ENCODE data around the gene TMED6.
A peak's percentile ranks its signal among the peaks of the same experiment; 100 is the strongest.
"Not testable (repeated sequence)": the region's sequence is repeated elsewhere in the genome, so short reads cannot be mapped to it uniquely, and the experiment has no call there.

The TMED6 gene

DNA sequence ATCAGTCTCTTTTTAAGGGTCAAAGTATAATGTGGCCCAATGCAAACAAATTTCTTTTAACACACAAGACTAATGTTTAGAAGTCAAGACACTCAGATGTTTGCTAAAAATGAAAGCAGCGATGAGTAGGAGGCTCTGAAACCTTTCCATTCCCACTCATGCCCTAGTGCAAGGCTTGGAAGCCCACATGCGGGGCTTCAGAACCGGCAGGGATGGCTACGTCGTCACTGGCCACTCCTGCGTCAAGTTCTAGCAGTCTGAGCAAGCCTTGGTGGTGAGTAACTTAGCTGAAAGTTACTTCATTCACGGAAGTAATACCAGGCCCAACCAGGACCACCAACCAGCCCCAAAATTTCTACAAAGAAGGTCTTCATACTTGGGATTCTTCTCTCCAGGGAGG is 14.8 kb upstream of the TMED6 start:
- Mint-ChIP-seq H3K36me3 (ENCODE audit: low read depth) (peaks cover 78% of the 10 kb centered on the region), H3K9me3 (no peaks in the 10 kb centered on the region), H3K27ac (no peak overlapping the region), H3K4me1 (peaks cover 41% of the 10 kb centered on the region), H3K27me3 (ENCODE audit: low read depth, poor library complexity) (no peaks in the 10 kb centered on the region), H3K4me3 (no peak overlapping the region)
- no peak for DNase-seq
- TF ChIP-seq, protein P1, sequence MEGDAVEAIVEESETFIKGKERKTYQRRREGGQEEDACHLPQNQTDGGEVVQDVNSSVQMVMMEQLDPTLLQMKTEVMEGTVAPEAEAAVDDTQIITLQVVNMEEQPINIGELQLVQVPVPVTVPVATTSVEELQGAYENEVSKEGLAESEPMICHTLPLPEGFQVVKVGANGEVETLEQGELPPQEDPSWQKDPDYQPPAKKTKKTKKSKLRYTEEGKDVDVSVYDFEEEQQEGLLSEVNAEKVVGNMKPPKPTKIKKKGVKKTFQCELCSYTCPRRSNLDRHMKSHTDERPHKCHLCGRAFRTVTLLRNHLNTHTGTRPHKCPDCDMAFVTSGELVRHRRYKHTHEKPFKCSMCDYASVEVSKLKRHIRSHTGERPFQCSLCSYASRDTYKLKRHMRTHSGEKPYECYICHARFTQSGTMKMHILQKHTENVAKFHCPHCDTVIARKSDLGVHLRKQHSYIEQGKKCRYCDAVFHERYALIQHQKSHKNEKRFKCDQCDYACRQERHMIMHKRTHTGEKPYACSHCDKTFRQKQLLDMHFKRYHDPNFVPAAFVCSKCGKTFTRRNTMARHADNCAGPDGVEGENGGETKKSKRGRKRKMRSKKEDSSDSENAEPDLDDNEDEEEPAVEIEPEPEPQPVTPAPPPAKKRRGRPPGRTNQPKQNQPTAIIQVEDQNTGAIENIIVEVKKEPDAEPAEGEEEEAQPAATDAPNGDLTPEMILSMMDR (IDR thresholded peaks at IDR 0.05) = no peak

DNA sequence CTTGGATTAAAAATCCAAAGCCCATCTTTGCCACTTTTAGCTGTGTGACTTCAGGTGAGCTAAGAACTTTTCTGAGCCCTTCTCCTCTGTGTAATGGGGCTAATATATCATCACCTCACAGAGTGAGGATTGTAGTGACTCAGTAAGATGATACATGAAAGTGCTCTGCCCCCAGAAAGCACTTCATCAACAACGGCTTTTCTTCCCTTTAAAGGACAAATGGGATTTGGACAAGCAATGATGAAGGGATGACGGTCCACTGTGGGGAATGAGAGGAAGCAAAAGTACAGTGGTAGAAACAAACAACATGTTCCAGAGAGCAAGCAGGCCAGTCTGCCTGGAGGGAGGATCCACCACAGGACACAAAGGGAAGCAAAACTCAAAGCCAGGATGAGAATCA is 14.3 kb upstream of the TMED6 start:
- TF ChIP-seq, protein P1 (IDR thresholded peaks at IDR 0.05) = no peak
- Mint-ChIP-seq H3K4me1 (peaks cover 40% of the 10 kb centered on the region), H3K9me3 (no peaks in the 10 kb centered on the region), H3K4me3 (no peak overlapping the region), H3K36me3 (ENCODE audit: low read depth) (peaks cover 79% of the 10 kb centered on the region), H3K27me3 (ENCODE audit: low read depth, poor library complexity) (no peaks in the 10 kb centered on the region), H3K27ac (peak overlapping the region; percentile 47)
- no peak for DNase-seq

DNA sequence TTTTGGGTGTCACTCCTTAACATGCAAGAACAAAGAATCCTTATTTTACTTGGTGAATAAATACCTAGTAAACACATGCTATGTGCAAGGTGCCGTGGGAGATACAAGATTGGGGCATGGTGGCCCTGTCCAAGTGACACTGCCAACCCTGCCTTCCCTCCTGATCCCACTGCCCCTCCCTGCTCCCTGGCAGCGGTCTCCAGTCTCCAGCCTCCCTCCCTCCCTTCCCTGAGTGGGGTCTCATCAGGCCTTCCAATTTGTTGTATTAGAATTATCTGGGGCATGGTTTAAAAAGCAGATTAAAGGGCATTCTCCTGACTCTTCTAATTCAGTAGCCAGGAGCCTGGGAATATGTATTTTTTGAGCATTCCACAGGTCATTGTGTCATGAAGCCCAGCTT is 12.5 kb upstream of the TMED6 start:
- no peaks in the 10 kb centered on the region for H3K9me3 Mint-ChIP-seq
- peaks cover 69% of the 10 kb centered on the region for H3K36me3 Mint-ChIP-seq (ENCODE audit: low read depth)
- H3K27ac Mint-ChIP-seq = no peak overlapping the region
- no peak overlapping the region for H3K4me3 Mint-ChIP-seq
- H3K27me3 Mint-ChIP-seq (ENCODE audit: low read depth, poor library complexity) = no peaks in the 10 kb centered on the region
- H3K4me1 Mint-ChIP-seq = peaks cover 35% of the 10 kb centered on the region
- TF ChIP-seq, protein P1 (IDR thresholded peaks at IDR 0.05) = no peak
- no peak for DNase-seq

DNA sequence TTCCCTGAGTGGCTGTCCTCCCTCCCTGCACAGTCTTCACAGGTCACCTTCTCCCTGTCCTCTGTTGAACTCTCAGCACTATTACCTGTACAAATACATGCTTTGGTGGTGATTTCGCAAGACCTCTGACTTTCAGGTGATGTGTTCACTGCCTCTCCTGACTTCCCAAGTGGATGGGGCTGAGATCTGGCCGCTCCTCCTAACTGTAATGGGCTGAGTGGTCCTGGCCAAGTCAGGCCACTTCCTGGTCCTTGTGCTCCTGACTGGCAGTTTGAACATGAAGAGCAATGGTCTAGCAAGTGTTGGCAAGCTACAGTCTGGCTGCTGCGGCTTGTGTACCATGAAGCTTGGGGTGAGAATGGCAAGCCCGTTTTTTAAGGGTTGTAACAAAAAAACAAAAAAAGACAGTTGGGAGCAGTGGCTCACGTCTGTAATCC is 11.7 kb upstream of the TMED6 start:
- TF ChIP-seq, protein P1 (IDR thresholded peaks at IDR 0.05) = no peak
- H3K9me3 Mint-ChIP-seq = no peaks in the 10 kb centered on the region
- H3K4me1 Mint-ChIP-seq = peaks cover 27% of the 10 kb centered on the region
- H3K27ac Mint-ChIP-seq = no peak overlapping the region
- no peak for DNase-seq
- no peaks in the 10 kb centered on the region for H3K27me3 Mint-ChIP-seq (ENCODE audit: low read depth, poor library complexity)
- H3K36me3 Mint-ChIP-seq (ENCODE audit: low read depth) = peaks cover 64% of the 10 kb centered on the region
- H3K4me3 Mint-ChIP-seq = no peak overlapping the region

DNA sequence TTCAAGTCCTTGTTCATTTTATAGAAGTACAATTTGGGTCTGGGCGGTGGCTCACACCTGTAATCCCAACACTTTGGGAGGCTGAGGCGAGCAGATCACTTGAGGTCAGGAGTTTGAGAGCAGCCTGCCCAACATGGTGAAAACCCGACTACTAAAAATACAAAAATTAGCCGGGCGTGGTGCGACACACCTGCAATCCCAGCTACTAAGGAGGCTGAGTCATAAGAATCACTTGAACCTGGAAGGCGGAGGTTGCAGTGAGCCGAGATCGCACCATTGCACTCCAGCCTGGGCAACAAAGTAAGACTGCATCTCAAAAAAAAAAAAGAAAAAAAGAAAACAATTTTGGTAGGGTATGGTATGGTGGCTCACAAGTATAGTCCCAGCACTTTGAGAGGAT is 8.5 kb upstream of the TMED6 start:
- Mint-ChIP-seq H3K36me3 (ENCODE audit: low read depth) (peaks cover 53% of the 10 kb centered on the region), H3K4me1 (peaks cover 11% of the 10 kb centered on the region)
- H3K27me3 Mint-ChIP-seq (ENCODE audit: low read depth, poor library complexity); DNase-seq; H3K27ac Mint-ChIP-seq; H3K4me3 Mint-ChIP-seq; H3K9me3 Mint-ChIP-seq: not testable (repeated sequence)

DNA sequence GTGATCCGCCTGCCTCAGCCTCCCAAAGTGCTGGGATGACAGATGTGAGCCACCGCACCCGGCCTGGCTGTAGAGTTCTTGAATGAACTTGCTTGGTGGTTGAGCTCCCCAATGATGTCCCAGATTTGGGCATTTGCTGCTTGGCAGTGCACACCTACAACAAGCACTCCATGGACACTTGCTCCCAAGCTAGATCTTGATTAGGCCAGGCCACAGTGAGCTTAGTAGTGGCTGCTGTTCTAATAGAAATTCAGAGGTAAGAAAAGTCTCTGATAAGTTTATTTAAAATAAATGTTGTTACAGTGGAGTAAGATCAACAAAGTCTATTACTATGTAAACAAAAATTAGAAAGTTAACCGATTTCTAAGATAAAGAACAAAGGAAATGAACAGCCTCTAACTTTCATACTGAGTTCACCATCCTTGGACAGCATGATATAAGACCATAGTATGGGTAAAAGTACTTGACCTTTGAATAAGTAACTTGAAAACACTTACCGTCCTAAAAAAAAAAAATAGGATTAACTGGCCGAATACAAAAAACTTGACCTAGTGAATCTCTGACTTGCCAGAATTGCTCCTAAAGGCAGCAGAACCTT is 951 bp downstream of the TMED6 start:
- no peak for DNase-seq
- H3K27ac Mint-ChIP-seq = no peak overlapping the region
- no peaks in the 10 kb centered on the region for H3K4me1 Mint-ChIP-seq
- no peaks in the 10 kb centered on the region for H3K9me3 Mint-ChIP-seq
- peaks cover 30% of the 10 kb centered on the region for H3K36me3 Mint-ChIP-seq (ENCODE audit: low read depth)
- no peak overlapping the region for H3K4me3 Mint-ChIP-seq
- peaks cover 7% of the 10 kb centered on the region for H3K27me3 Mint-ChIP-seq (ENCODE audit: low read depth, poor library complexity)
- TF ChIP-seq, protein P1 (IDR thresholded peaks at IDR 0.05) = no peak

Measured in nephron progenitor cell (in vitro differentiated cells).